Suppressor macrophage treated with lipopolysaccharide for 4 hours (primary cell): ENCODE data around the gene ATL1.
"Not testable (repeated sequence)": the region's sequence is repeated elsewhere in the genome, so short reads cannot be mapped to it uniquely, and the experiment has no call there.

Experiments used
- DNase-seq: peaks from one replicate; pipeline ENCODE4 v3.0.0-alpha.2; 2020

The ATL1 gene

DNA sequence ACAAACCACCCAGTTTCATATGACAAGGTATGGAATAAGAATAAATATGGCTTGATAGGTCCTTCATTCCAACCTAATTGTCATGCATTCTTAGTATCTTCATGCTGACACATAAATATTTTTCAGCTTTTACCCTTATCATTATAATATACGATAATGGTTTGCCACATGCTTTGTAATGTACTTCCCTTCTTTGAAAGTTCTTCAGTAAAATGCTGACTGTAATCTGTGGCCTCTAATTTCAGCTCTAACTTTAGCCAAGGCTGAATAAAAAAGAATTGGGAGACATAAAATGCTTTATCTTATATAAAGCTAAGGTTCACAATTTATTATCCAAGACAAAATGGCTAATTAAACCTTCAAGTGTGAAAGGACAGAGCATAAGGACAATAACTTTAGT, 24.9 kb upstream of the ATL1 start:
- DNase-seq, result no peak

DNA sequence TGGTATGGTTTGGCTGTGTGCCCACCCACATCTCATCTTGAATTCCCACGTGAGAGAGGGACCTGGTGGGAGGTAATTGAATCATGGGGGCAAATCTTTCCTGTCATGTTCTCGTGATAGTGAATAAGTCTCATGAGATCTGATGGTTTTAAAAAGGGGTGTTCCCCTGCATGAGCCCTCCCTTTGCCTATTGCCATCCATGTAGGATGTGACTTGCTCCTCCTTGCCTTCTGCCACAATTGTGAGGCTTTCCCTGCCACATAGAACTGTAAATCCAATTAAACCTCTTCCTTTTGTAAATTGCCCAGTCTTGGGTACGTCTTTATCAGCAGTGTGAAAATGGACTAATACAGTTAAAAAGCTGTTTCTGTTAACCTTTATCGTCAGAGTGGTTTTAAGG, 21.9 kb upstream of the ATL1 start:
- not testable (repeated sequence) for DNase-seq

DNA sequence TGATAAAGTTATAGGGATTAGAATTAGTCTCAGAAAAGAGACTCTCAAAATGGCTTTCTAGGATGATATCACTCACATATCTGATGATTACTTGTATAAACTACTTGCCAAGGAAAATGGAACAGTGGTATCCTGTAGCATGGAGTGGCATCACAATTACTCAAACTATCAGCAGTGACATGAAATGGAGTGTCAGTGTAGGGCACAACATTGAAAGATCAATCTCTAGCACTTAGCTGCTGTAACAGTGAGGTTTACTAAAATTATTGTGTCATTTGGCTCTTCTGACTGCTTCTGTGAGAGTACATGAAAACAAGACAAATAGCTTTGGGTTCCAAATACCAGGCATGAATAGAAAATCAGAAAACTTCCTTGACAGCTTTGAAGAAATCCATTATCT, 20.9 kb upstream of the ATL1 start:
- no peak for DNase-seq

DNA sequence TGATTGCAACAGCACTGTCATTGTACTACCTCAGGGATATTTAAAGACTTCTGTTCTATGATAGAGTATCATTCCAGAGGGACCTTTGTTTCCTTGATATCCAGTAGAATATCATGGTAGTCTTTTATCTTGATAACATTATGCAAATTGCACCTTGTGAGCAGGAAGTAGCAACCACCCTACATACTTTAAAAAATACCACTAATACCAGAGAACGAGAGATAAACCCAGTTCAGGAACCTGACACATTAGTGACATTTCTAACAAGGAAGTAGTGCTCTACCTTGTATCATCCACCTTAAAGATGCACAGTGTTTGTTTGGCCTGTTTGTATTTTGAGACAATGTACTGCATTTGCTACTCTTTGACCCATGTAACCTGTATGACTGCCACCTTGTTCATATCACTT, 18.8 kb upstream of the ATL1 start:
- no peak for DNase-seq

DNA sequence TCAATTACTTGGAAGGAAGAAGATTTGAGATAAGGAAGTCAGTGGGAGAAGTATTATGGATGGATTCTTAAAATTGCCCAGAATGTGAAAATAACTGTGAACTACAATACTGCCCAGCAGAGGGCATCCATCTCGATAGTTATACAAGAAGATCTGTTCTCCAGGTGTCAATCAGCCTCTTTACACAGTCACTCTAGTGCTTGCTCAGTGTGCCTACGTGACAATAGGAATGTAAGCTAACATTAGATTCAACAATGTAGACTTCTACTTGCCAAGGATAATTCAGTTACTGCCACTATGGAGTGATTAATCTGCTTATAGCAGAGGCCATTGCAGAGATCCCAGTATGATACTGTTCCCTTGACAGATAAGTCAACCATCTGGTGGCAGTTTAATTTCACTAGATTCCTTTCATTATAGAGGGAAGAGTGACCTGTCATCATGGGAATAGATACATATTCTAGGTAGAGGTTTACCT, 17.0 kb upstream of the ATL1 start:
- peak; percentile 61 for DNase-seq

DNA sequence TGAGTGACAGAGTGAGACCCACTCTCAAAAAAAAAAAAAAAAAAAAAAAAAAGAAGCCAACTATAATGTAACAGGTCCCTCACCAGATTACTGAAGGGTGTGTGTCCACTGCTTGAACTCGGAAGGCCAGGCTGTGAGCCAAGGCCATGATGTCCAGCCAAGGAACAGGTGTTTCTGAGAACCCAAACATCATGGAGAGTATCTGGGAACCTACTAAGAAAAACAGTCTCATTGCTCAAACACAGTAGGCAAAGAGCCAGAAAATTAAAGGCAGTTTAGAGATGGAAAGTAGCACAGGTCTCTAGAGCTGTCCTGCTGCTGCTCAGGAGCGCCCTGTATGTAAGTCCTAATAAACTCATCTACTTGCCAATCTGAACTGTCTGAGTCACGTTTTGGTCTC, 15.0 kb upstream of the ATL1 start:
- DNase-seq, result no peak

DNA sequence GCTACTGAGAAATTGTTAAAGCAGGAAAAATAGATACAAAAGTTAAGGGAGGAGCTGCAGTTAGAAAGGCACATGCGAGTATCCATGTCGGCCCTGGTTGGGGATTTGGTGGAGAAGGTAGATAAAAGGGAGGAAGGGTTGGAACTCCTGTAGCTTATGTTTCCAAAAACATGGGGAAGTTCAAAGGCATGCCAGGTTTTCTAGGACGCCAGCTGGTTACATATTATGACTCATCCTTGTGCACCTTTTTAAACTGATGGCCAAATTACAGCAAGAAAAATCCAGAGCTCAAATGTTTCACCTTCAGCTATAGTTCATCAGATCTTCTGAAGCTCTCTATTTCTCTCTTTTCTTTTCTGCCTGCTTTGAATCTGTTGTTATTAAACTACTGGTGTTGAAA, 14.3 kb upstream of the ATL1 start:
- no peak for DNase-seq

DNA sequence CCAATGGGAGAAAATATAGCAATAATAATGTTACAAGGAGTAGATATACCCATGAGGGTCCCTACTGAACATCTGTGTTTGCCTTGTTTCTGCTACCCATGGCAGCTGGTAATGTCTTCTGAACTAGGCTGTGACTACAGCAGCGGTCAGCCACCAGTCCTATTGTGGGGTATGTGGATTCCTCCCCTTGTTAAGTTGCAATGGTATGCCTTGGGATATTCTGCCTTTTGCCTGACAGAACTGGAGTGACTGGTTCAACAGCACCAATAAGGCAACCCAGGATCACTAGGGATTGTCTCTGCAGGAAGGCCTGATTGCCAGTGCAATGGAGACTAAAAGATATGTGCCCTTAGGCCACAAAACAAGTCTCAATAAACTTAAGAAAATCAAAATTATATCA, 9.7 kb upstream of the ATL1 start:
- DNase-seq, result no peak

DNA sequence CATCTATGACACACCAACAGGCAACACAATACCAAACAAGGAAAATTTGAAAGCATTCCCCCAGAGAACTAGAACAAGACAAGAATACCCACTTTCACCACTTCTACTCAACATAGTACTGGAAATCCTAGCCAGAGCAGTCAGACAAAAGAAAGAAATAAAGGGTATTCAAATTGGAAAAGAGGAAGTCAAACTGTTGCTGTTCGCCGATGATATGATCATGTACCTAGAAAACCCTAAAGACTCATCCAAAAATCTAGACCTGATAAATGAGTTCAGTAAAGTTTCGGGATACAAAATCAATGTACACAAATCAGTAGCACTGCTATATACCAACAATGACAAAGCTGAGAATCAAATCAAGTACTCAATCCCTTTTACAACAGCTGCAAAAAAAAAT, 8.1 kb upstream of the ATL1 start:
- DNase-seq, result no peak

DNA sequence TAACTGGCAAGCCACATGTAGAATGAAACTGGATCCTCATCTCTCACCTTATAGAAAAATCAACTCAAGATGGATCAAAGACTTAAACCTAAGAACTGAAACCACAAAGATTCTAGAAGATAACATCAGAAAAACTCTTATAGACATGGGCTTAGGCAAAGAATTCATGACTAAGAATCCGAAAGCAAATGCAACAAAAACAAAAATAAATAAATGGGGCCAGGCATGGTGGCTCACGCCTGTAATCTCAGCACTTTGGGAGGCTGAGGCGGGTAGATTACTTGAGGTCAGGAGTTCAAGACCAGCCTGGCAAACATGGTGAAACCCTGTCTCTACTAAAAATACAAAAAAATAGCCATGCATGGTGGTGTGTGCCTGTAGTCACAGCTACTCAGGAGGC, 7.1 kb upstream of the ATL1 start:
- not testable (repeated sequence) for DNase-seq

DNA sequence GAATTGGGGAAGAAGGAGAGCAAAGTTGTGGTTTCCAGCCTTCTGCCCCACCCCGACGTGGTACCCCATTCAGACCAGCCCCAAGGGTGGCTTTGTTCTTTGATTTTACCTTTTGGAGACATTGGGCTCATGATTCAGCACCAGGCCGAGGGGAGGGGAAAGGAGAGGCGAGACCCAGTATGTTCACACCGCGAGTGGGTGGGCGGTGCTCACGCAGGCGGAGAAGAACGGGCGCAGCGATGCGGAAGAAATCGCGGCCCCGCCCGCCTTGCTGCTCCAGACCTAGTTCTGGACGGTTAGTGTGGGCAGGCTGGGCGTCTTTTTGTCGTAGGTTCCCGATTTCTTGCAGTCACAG, 963 bp downstream of the ATL1 start:
- peak; percentile 89 for DNase-seq

DNA sequence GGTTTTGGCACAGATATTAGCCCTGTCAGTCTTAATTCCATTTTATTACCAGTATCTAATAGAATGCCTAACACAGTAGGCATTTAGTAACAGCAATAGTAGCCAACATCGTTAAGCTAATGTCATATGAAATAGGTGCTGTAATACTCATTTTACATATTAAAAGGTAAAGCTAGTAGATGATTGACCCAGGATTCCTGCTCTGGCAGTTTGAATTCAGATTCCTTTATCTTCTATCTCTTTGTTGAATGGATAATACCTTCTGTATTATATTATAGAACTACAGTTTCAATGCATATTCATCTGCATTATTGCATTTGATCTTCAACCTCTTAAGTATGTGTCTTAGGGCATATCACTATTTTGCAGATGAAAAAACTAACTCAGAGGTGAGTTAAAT, 2.9 kb downstream of the ATL1 start:
- DNase-seq, result no peak

DNA sequence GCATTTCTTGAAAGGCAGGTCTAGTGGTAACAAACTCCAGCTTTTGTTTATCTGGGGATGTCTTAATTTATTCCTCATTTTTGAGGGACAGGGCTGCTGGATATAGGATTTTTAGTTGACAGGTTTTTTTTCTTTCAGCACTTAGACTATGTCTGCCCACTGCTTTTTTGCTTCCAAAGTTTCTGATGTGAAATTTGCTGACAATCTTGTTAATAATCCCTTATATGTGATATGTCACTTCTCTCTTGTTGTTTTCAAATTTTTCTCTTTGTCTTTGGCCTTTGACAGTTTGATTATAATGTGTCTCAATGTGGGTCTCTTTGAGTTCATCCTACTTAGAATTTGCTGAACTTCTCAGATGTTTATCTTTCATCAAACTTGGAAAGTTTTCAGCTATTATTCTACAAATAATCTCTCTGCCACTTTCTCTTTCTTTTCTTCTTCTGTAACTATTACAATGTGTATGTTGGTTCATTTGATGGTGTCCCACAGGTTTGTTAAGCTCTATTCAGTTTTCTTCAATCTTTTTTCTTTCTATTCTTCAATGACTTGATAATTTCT, 9.8 kb downstream of the ATL1 start:
- DNase-seq, result no peak

DNA sequence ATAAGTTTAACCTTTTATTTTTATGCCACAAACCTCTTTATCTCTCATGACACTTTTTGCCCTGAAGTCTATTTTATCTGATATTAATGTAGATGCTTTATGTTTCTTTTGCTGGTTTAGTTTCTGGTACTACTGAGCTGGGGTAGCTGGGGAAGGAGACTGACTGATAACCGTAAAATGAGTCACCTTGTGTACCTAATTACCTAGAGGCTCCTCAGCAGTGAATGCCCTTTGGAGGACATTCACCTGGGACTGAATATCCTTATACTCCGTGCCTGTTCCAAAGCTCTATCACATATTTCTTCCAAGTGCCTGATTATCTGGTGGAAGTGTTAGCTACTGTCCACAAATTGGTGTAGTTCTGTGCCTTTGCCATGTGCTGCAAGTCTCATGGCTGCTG, 13.9 kb downstream of the ATL1 start:
- DNase-seq, result no peak

DNA sequence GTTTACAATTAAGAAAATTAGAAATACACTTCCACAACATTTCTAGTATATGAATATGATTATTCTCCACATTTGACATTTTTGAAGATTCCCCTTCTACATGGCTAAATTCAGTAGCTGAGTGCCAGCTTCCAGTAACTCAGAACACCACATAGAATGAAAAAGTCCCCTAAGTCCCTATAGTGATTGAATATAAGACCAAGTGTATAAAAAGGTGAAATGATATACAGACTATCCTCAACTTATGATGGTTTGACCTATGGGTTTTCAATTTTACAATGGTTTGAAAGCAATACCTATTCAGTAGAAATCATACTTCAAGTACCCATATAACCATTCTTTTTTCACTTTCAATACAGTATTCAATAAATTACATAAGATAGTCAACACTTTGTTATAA, 15.8 kb downstream of the ATL1 start:
- no peak for DNase-seq

DNA sequence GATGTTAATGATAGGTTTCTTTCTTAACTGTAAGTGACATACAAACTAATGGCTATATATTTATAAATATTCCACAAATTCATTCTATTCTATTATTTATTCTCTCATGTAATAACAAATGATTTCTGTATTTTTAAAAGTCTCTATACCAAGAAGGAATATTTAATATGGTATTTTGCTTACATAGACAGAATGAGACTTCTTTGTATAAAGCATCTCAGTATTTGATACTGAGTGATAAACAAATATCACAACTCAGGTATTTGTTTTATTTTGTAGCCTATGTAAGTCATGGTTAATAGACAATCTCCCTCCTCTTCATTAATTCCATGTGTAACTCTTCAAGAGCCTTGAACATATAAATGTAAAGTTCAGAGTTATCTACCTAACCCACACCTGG, 18.0 kb downstream of the ATL1 start:
- no peak for DNase-seq

DNA sequence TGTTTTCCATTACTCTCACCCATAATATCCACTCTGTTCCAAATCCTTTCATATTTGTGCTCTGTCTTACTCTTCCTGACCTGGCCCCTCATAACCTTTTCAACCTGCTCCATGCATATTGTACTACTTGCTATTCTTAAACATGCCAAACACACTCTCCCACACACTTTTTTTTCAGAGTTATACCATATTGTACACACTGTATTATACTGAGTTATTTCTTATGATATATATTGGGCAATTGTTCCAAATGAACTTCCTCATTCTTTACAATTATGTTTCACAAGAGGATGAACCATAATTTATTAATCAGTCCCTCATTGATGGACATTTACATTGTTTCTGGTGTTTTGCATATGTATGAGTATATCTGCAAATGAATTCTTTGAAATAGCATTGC, 18.5 kb downstream of the ATL1 start:
- peak; percentile 28 for DNase-seq

DNA sequence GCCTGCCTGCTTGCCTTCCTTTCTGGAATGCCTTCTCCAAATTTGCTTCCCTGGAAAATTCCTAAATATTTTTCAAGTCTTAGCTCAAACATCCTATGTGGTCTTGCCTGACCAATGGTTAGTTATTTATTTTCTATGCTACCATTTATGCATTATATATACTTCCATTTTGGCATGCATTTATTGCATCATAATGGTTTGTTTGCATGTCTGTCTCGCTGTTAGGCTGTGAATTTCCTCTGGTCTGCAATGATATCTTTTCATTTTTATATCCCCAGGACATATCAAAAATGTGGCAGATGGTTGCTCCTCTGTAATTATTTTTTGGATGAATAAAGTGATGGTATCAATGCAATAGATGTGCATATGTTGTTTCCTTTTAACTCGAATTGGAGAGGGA, 30.5 kb downstream of the ATL1 start:
- no peak for DNase-seq

DNA sequence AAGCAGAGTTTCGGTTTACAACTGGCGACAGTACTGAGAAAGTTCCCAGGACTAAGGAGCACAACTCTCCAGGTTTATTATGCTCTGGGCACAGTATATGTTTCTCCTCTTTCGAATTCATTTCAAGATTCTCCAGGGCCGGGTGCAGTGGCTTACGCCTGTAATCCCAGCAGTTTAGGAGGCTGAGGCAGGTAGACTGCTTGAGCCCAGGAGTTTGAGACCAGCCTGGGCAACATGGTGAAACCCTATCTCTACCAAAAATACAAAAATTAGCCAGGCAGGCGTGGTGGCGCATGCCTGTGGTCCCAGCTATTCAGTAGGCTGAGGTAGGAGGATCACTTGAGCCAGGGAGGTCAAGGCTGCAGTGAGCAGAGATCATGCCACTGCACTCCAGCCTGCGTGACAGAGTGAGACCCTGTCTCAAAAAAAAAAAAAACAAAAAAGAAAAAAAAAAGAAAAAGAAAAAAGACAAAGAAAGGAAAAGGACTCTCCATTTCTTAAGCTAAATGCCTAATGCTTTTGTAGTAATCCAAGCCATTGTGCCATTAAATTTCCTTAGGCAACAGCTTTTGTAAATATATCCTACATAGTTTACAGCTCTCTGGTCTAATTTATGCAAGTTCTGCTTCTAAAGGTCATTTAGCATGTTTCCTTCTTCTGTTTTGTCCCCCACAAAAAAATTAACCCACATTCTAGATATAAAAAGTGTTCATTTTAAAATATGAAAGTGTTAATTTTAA, 34.8 kb downstream of the ATL1 start:
- no peak for DNase-seq

DNA sequence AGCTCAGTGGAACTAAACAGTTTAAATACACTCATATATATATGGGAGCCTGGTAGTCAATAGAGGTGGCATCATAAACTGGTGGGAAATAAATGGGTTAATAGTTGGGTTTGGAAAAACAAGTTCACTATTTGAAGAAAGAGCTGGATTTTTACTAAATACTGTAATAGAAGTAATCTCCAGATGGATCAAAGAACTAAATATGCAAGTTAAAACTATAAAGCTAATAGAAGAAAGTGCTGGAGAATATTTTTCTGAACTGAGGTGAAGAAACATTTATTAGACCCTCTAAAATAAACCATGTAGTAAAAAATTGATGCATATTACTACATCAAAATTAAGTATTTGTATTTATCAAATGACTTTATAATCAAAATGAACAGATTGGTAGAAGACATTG, 38.8 kb downstream of the ATL1 start:
- no peak for DNase-seq

DNA sequence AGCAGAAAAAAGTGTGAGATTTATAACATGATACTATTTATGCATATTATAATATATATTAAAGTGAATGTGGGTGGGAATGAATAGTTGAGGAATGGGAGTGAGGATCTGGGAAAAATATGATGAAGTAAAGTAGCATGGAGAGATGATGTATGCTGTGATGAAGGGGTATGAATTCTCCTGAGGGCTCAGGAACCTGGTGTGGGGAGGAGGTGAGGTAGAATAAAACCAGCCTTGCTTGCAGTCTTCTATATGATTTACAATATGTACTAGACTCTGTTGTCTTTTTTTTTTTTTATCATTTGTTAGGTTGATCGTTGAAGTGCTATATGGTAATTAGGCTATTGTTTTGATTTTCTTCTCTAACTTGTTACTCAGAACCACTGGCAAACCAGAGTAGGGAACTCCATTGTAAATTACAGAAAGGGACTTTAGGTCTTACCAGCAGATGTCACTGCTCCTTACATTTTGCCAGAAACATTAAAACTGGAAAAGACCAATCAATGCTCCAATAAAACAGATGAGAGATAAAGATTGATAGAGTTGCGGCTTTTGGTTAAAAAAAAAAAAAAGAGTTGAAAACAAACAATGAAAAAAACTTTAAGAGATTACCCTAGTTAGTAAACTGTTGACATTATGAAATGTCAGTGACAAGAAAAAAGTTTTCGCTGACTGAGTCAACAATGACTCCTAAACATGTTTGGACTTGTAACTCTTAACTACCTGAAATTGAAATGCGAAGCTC, 39.9 kb downstream of the ATL1 start:
- DNase-seq, result peak; percentile 27

DNA sequence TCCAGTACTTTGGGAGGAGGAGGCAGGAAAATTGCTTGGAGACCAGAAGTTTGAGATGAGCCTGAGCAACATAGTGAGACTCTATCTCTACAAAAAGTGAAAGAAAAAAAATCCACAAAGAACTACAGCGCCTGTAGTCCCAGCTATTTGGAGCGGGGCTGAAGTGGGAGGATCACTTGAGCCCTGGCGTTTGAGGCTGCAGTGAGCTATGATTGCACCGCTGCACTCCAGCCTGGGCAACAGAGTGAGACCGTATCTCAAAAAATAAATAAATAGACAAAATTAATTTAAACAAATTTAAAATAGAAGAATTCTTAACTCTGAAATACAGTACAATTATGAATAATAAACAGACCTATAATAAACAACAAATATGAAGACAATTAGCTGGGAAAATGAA, 40.9 kb downstream of the ATL1 start:
- no peak for DNase-seq

DNA sequence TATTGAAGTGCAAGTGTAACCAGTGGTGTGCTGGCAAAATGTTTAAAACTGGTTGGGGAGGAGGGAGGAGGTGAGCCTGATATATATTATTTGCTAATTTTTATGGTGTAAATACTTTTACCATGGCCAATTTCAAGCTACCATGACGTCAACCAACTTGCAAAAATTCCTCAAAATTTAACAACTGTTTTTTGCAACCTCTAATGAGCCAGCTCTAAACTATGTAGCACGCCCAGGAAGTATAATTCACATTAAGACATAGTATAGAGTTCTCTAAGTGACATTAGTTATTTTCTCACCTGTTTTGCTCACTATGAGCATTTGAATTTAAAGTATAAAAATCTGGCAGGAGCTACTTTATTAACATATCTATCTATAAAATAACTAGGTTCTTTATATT, 41.4 kb downstream of the ATL1 start:
- no peak for DNase-seq

DNA sequence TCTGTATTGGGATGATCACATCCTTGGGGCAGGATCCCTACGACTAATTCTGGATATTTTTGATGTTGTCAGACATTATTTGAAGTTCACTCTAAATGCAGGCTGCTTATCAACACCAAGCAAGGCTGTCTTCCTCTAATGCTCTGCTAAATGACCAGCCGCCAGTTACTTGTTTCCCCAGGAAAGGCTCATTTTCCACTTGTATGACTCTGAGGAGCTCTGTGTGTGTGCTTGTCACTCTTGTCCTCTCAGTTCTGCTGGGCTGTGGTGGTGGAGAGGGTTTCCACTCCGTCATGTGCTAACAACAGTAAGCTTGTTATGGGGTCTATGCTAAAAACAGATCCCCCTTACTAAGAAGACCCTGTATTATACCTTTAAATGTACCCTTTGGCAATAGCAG, 42.1 kb downstream of the ATL1 start:
- DNase-seq, result no peak

DNA sequence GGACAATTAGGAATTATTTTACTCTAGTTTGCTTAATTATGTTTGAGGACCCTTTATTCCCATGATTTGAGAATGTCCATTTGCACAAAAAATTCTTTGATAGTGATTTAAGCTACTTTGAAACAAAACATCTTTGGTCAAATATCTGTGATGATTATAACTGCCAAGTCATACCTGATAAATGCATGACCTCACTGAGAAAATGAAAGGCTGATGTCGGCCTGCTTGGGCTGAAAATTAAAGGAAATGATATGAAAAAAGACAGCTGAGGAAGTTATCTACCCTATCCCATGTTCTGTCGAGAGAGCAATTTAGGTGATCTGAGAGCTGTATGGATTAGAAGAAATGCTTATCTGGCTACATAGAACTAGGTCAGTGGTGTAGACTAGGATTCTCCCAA, 43.6 kb downstream of the ATL1 start:
- no peak for DNase-seq
